Mesothelial cell of epicardium (in vitro differentiated cells): Measurements from ENCODE around the gene KIRREL3. TPM values are rescaled to one million over a fixed set of nuclear protein-coding genes. Genes with fewer than 3 reads are reported as not detected.

Source experiments
- DNase-seq, 2 experiments: peaks; one replicate each; pipeline ENCODE4 v3.0.0; 2021; ENCODE audit warnings: low spot score in 2 of 2; ENCODE audit not compliant: unreplicated experiment in 2 of 2
- H3K27ac Mint-ChIP-seq: 2 replicates; pipeline ENCODE4 v1.8.0; 2021; ENCODE audit warnings: mixed read lengths
- H3K27me3 Mint-ChIP-seq: 2 replicates; pipeline ENCODE4 v1.8.0; 2021; ENCODE audit warnings: low read depth, mixed read lengths
- H3K36me3 Mint-ChIP-seq: 2 replicates; pipeline ENCODE4 v1.8.0; 2021; ENCODE audit warnings: mixed read lengths
- H3K4me1 Mint-ChIP-seq: 2 replicates; pipeline ENCODE4 v1.8.0; 2021; ENCODE audit warnings: mixed read lengths
- H3K4me3 Mint-ChIP-seq: 2 replicates; pipeline ENCODE4 v1.8.0; 2021; ENCODE audit warnings: mild to moderate bottlenecking, moderate library complexity, mixed read lengths
- H3K9me3 Mint-ChIP-seq: 2 replicates; pipeline ENCODE4 v1.8.0; 2021; ENCODE audit warnings: mixed read lengths
- total RNA-seq: library from RNA; stranded (reverse); gene quantifications from 3 replicates; pipeline ENCODE4 v1.2.1, GENCODE V29; 2021
- TF ChIP-seq, protein P1 (sequence below): fragments of 200-600 bp; sonication (generic); IDR thresholded peaks from one replicate; pipeline ENCODE4 v1.5.0; 2021; ENCODE audit warnings: antibody characterized with exemption; ENCODE audit not compliant: unreplicated experiment

KIRREL3 gene
- total RNA-seq, 1 donor from 2014 or later, result 0.31 TPM

- Mint-ChIP-seq H3K4me3 (no peak overlapping the region), H3K27ac (no peak overlapping the region), H3K36me3 (no peaks in the 10 kb centered on the region), H3K4me1 (peaks cover 4% of the 10 kb centered on the region), H3K27me3 (peaks cover 57% of the 10 kb centered on the region), H3K9me3 (peaks cover 8% of the 10 kb centered on the region)
- TF ChIP-seq, protein P1, sequence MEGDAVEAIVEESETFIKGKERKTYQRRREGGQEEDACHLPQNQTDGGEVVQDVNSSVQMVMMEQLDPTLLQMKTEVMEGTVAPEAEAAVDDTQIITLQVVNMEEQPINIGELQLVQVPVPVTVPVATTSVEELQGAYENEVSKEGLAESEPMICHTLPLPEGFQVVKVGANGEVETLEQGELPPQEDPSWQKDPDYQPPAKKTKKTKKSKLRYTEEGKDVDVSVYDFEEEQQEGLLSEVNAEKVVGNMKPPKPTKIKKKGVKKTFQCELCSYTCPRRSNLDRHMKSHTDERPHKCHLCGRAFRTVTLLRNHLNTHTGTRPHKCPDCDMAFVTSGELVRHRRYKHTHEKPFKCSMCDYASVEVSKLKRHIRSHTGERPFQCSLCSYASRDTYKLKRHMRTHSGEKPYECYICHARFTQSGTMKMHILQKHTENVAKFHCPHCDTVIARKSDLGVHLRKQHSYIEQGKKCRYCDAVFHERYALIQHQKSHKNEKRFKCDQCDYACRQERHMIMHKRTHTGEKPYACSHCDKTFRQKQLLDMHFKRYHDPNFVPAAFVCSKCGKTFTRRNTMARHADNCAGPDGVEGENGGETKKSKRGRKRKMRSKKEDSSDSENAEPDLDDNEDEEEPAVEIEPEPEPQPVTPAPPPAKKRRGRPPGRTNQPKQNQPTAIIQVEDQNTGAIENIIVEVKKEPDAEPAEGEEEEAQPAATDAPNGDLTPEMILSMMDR, result no peak
- DNase-seq, result no peak
These were observed 277.5 kb downstream of the KIRREL3 start for GRCh38 chr11:126722956-126723664.

- TF ChIP-seq, protein P1, result no peak
- H3K36me3 Mint-ChIP-seq, result no peaks in the 10 kb centered on the region
- H3K27ac Mint-ChIP-seq, result no peak overlapping the region
- peaks cover 4% of the 10 kb centered on the region for H3K4me1 Mint-ChIP-seq
- DNase-seq, result no peak
- H3K9me3 Mint-ChIP-seq, result peaks cover 8% of the 10 kb centered on the region
- no peak overlapping the region for H3K4me3 Mint-ChIP-seq
- peaks cover 57% of the 10 kb centered on the region for H3K27me3 Mint-ChIP-seq
These were observed 278.4 kb downstream of the KIRREL3 start for GRCh38 chr11:126722006-126722736.

GRCh38 chr11:126720539-126721235, 279.9 kb downstream of the KIRREL3 start:
- Mint-ChIP-seq H3K36me3 (no peaks in the 10 kb centered on the region), H3K4me3 (no peak overlapping the region), H3K9me3 (peaks cover 8% of the 10 kb centered on the region), H3K27me3 (peaks cover 62% of the 10 kb centered on the region), H3K27ac (no peak overlapping the region), H3K4me1 (peaks cover 4% of the 10 kb centered on the region)
- TF ChIP-seq, protein P1, result no peak
- DNase-seq, result no peak

DNA sequence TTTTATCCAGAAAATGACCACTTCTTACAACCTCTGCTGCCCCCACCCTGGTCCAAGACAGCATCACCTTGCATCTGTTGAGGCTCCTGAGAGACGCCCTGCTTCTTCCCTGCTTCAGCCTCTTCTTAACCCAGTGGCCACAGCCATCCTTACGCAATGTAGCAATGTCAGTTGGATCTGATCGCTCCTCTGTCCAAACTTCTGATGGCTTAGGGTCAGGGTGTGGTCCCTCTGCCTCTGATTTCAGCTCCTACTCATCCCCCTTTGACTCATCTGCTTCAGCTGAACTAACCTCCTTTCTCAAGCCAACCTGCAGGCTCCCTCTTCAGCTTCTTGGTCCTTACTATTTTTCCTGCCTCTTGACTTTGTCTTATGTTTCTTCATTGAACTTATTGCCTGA, 280.8 kb downstream of the KIRREL3 start:
- Mint-ChIP-seq H3K27ac (no peak overlapping the region), H3K36me3 (no peaks in the 10 kb centered on the region), H3K4me1 (peaks cover 4% of the 10 kb centered on the region), H3K4me3 (no peak overlapping the region), H3K27me3 (peaks cover 69% of the 10 kb centered on the region), H3K9me3 (peaks cover 8% of the 10 kb centered on the region)
- DNase-seq, result no peak
- TF ChIP-seq, protein P1, result no peak

GRCh38 chr11:126718276-126718675, 282.3 kb downstream of the KIRREL3 start:
- no peak for DNase-seq
- Mint-ChIP-seq H3K4me1 (peaks cover 4% of the 10 kb centered on the region), H3K27ac (no peak overlapping the region), H3K27me3 (peaks cover 74% of the 10 kb centered on the region), H3K9me3 (peaks cover under 1% of the 10 kb centered on the region), H3K4me3 (no peak overlapping the region), H3K36me3 (no peaks in the 10 kb centered on the region)
- TF ChIP-seq, protein P1, result no peak
